WTC11 (cell line): ENCODE data around the gene KDM1A. TPM values are rescaled to one million over a fixed set of nuclear protein-coding genes. Genes with fewer than 3 reads are reported as not detected.
A peak's percentile ranks its signal among the peaks of the same experiment; 100 is the strongest.

Experiments
- ATAC-seq: fragments of 200-7000 bp; cut with Tn5 transposase; 2 replicates; pipeline ENCODE4 v1.10.0; 2021; ENCODE audit warnings: mild to moderate bottlenecking, moderate library complexity
- CTCF ChIA-PET: fragments of 300-600 bp; sonication (Branson Sonifier 250); formaldehyde crosslinking; loops from one replicate; lab custom pipeline; 2021; ENCODE audit warnings: antibody characterized with exemption; lab: Charles Lee
- POLR2A ChIA-PET: fragments of 350-600 bp; sonication (Branson Sonifier 250); formaldehyde crosslinking; loops from one replicate; lab custom pipeline; 2021; ENCODE audit warnings: antibody characterized with exemption; lab: Charles Lee
- DNase-seq: peaks from one replicate; pipeline ENCODE4 v3.0.0; 2021; ENCODE audit warnings: low spot score
- H3K27ac Mint-ChIP-seq: 2 replicates; pipeline ENCODE4 v1.8.0; 2021; ENCODE audit warnings: mixed read lengths
- H3K27me3 Mint-ChIP-seq: 2 replicates; pipeline ENCODE4 v1.8.0; 2021; ENCODE audit warnings: low read depth, mild to moderate bottlenecking, moderate library complexity, mixed read lengths
- H3K36me3 Mint-ChIP-seq: 2 replicates; pipeline ENCODE4 v1.8.0; 2021; ENCODE audit warnings: mixed read lengths
- H3K4me1 Mint-ChIP-seq: 2 replicates; pipeline ENCODE4 v1.8.0; 2022; ENCODE audit warnings: mixed read lengths
- H3K4me3 Mint-ChIP-seq: 2 replicates; pipeline ENCODE4 v1.8.0; 2021; ENCODE audit warnings: mild to moderate bottlenecking, moderate library complexity, mixed read lengths
- H3K9me3 Mint-ChIP-seq: 2 replicates; pipeline ENCODE4 v1.8.0; 2021; ENCODE audit warnings: mixed read lengths
- ATF2 ChIP-seq: sonication (generic); formaldehyde crosslinking; IDR thresholded peaks from 2 replicates; pipeline ENCODE4 v1.8.1; 2022; ENCODE audit warnings: low read depth, missing genetic modification reagents, borderline replicate concordance
- CREM ChIP-seq: sonication (generic); formaldehyde crosslinking; IDR thresholded peaks from 2 replicates; pipeline ENCODE4 v1.8.1; 2022; ENCODE audit warnings: mild to moderate bottlenecking, missing genetic modification reagents, moderate library complexity
- GRHL2 ChIP-seq: fragments of 250-450 bp; sonication (Bioruptor Pico); IDR thresholded peaks from 2 replicates; pipeline ENCODE4 v1.8.0; 2022; ENCODE audit warnings: mild to moderate bottlenecking, moderate library complexity; ENCODE audit not compliant: insufficient replicate concordance, severe bottlenecking
- GTF2I ChIP-seq: fragments of 250-450 bp; sonication (Bioruptor Pico); conservative IDR thresholded peaks from 2 replicates; pipeline ENCODE4 v1.4.0; 2021; ENCODE audit warnings: mild to moderate bottlenecking
- HMGA2 ChIP-seq: fragments of 250-450 bp; sonication (Bioruptor Pico); IDR thresholded peaks from 2 replicates; pipeline ENCODE4 v1.4.0; 2021; ENCODE audit warnings: mild to moderate bottlenecking, moderate library complexity
- IRF1 ChIP-seq: sonication (generic); formaldehyde crosslinking; IDR thresholded peaks from 2 replicates; pipeline ENCODE4 v1.8.0; 2023; ENCODE audit warnings: missing genetic modification reagents
- NFATC4 ChIP-seq: fragments of 250-450 bp; sonication (Bioruptor Pico); IDR thresholded peaks from 2 replicates; pipeline ENCODE4 v1.9.0; 2021; ENCODE audit warnings: mild to moderate bottlenecking
- NFYB ChIP-seq: sonication (generic); formaldehyde crosslinking; conservative IDR thresholded peaks from 2 replicates; pipeline ENCODE4 v1.8.0; 2022; ENCODE audit warnings: low read depth, missing genetic modification reagents
- OVOL2 ChIP-seq: fragments of 250-450 bp; sonication (Bioruptor Pico); IDR thresholded peaks from 2 replicates; pipeline ENCODE4 v1.9.0; 2021; ENCODE audit warnings: mild to moderate bottlenecking, borderline replicate concordance
- PREB ChIP-seq: sonication (generic); formaldehyde crosslinking; IDR thresholded peaks from 2 replicates; pipeline ENCODE4 v1.8.1; 2022; ENCODE audit warnings: mild to moderate bottlenecking, missing genetic modification reagents, moderate library complexity, borderline replicate concordance
- PRRX2 ChIP-seq: fragments of 250-450 bp; sonication (Bioruptor Pico); IDR thresholded peaks from 2 replicates; pipeline ENCODE4 v1.8.0; 2021; ENCODE audit warnings: mild to moderate bottlenecking
- SMAD3 ChIP-seq: sonication (generic); formaldehyde crosslinking; IDR thresholded peaks from 2 replicates; pipeline ENCODE4 v1.8.0; 2022; ENCODE audit warnings: missing genetic modification reagents, mild to moderate bottlenecking, borderline replicate concordance
- SOX15 ChIP-seq: fragments of 250-450 bp; sonication (Bioruptor Pico); IDR thresholded peaks from 2 replicates; pipeline ENCODE4 v1.9.0; 2021; ENCODE audit warnings: mild to moderate bottlenecking
- SP1 ChIP-seq: sonication (generic); formaldehyde crosslinking; conservative IDR thresholded peaks from 2 replicates; pipeline ENCODE4 v1.8.1; 2022; ENCODE audit warnings: missing genetic modification reagents
- USF2 ChIP-seq: sonication (generic); formaldehyde crosslinking; IDR thresholded peaks from 2 replicates; pipeline ENCODE4 v1.8.1; 2023; ENCODE audit warnings: mild to moderate bottlenecking, missing genetic modification reagents, moderate library complexity
- ZNF121 ChIP-seq: sonication (generic); formaldehyde crosslinking; IDR thresholded peaks from 2 replicates; pipeline ENCODE4 v1.8.0; 2023; ENCODE audit warnings: missing genetic modification reagents
- ZNF219 ChIP-seq: sonication (generic); formaldehyde crosslinking; IDR thresholded peaks from 2 replicates; pipeline ENCODE4 v1.8.0; 2023; ENCODE audit warnings: missing genetic modification reagents, mild to moderate bottlenecking, borderline replicate concordance
- ZNF232 ChIP-seq: sonication (generic); formaldehyde crosslinking; IDR thresholded peaks from 2 replicates; pipeline ENCODE4 v1.8.0; 2022; ENCODE audit warnings: mild to moderate bottlenecking, missing genetic modification reagents
- ZNF263 ChIP-seq: sonication (generic); formaldehyde crosslinking; IDR thresholded peaks from 2 replicates; pipeline ENCODE4 v1.8.1; 2022; ENCODE audit warnings: low read depth, mild to moderate bottlenecking, moderate library complexity, missing genetic modification reagents
- ZNF281 ChIP-seq: sonication (generic); formaldehyde crosslinking; IDR thresholded peaks from 2 replicates; pipeline ENCODE4 v1.8.0; 2023; ENCODE audit warnings: mild to moderate bottlenecking, missing genetic modification reagents
- total RNA-seq: library from RNA; stranded (reverse); gene quantifications from 3 replicates; pipeline ENCODE4 v1.2.3, GENCODE V29; 2021
- TF ChIP-seq, protein P1 (sequence below): sonication (generic); formaldehyde crosslinking; IDR thresholded peaks from 2 replicates; pipeline ENCODE4 v1.8.0; 2022; ENCODE audit warnings: mild to moderate bottlenecking, missing genetic modification reagents
- TF ChIP-seq, protein P2 (sequence below): sonication (generic); formaldehyde crosslinking; IDR thresholded peaks from 2 replicates; pipeline ENCODE4 v1.8.1; 2022; ENCODE audit warnings: low read depth, mild to moderate bottlenecking, moderate library complexity, missing genetic modification reagents, borderline replicate concordance
- TF ChIP-seq, protein P3 (sequence below): fragments of 250-450 bp; sonication (Bioruptor Pico); conservative IDR thresholded peaks from 2 replicates; pipeline ENCODE4 v1.9.0; 2021; ENCODE audit warnings: mild to moderate bottlenecking

Gene KDM1A
- total RNA-seq, 1 experiment from 2014 or later = 226 TPM

DNA sequence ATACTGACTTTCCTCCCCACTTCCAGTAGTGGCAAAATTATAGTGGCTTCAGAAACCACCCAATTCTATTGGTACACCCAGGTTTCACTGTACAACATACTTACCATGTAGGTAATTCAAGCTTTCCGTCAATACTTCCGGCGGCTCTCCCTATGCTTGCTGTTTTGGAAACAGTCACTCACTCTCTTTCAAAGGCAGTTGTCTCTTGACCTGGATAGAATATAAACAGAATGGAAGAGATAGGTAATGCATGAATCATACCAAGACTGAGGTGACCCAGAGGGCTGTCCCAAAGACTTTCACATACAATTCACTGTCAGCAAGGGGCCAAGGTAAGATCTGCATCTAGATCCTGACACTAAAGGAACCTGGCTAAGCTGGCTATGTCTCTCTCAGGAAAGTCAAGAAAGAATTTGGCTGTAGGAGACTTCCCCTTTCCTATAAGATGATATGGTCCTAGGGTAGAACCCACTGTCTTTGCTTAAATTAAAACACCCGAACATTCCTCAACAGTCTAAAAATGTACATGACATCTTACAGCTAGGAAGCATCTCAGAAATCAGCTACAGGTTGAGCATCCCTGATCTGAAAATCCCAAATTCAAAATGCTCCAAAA, 89.8 kb downstream of the KDM1A start (continued):
- TF ChIP-seq ZNF281 (CRISPR knock-in tag) (no peak), CREM (CRISPR knock-in tag) (no peak), NFYB (CRISPR knock-in tag) (no peak)
- TF ChIP-seq, protein P1, sequence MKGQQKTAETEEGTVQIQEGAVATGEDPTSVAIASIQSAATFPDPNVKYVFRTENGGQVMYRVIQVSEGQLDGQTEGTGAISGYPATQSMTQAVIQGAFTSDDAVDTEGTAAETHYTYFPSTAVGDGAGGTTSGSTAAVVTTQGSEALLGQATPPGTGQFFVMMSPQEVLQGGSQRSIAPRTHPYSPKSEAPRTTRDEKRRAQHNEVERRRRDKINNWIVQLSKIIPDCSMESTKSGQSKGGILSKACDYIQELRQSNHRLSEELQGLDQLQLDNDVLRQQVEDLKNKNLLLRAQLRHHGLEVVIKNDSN (CRISPR knock-in tag) = no peak
- TF ChIP-seq, all 79 proteins: peak for 0

DNA sequence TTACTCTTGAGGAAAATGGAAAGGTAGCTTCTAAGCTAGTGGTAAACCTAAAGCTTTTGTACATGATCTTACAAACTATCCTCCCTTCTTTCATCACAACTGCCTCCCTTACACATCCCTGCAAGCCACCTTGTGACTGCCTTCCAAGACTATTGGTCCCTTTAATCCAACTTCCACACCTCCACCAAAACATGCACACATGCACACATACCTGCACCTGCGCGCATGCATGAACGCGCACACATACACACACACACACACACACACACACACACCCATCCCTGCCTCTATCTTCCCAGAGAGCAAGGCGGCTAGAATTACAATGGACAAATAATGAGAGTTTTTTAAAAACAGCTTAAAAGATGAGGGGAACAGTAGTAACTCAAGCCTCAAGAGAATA, 91.1 kb downstream of the KDM1A start:
- H3K27me3 Mint-ChIP-seq = no peaks in the 10 kb centered on the region
- H3K4me3 Mint-ChIP-seq = no peak overlapping the region
- POLR2A ChIA-PET = interaction anchor here (0.6 to 1.3 kb wide), 2 partner anchors 8 to 58 kb away, joined by 4 read pairs; partner anchors contain the start of gene LUZP1
- ATAC-seq (no peak), DNase-seq (no peak)
- H3K36me3 Mint-ChIP-seq = peaks cover 21% of the 10 kb centered on the region
- peak overlapping the region; percentile 50 for H3K27ac Mint-ChIP-seq
- TF ChIP-seq GRHL2 (CRISPR knock-in tag) = no peak
- TF ChIP-seq USF2 = no peak
- TF ChIP-seq, protein P2, sequence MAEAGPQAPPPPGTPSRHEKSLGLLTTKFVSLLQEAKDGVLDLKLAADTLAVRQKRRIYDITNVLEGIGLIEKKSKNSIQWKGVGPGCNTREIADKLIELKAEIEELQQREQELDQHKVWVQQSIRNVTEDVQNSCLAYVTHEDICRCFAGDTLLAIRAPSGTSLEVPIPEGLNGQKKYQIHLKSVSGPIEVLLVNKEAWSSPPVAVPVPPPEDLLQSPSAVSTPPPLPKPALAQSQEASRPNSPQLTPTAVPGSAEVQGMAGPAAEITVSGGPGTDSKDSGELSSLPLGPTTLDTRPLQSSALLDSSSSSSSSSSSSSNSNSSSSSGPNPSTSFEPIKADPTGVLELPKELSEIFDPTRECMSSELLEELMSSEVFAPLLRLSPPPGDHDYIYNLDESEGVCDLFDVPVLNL = no peak
- TF ChIP-seq SP1 = no peak
- no peak for TF ChIP-seq ZNF121 (CRISPR knock-in tag)
- TF ChIP-seq OVOL2 (CRISPR knock-in tag) = no peak
- TF ChIP-seq SMAD3 = no peak
- no peak for TF ChIP-seq ZNF232 (CRISPR knock-in tag)
- no peak for TF ChIP-seq ZNF219
- TF ChIP-seq ATF2 = no peak
- TF ChIP-seq SOX15 (CRISPR knock-in tag) = no peak
- TF ChIP-seq, protein P3, sequence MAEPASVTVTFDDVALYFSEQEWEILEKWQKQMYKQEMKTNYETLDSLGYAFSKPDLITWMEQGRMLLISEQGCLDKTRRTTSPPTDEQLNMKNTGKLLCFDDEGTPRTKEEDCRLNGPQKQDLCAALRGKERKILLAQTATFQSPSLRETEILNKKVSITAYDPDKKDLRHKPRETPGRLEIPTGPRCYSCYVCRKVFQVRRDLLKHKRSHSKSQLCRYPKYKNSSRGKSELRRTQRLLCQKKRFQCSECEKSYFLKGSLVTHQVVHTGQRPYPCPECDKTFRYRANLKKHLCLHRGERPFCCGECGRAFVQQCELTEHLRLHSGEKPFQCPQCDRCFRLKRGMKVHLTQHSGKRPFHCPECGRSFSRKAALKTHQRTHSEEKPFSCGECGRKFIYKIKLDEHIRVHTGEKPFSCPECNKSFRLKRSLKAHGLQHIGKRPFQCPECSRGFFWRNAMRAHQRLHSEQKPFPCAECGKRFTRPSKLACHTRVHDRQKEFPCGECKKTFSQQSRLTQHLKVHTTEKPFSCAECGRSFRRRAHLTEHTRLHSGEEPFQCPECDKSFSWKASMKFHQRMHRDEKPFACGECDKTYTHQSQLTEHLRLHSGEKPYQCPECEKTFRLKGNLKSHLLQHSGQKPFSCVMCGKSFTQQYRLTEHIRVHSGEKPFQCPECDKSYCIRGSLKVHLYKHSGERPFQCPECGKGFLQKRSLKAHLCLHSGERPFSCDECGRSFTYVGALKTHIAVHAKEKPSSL (CRISPR knock-in tag) = no peak
- TF ChIP-seq PREB (CRISPR knock-in tag) = no peak
- no peak for TF ChIP-seq GTF2I
- TF ChIP-seq HMGA2 = no peak
- TF ChIP-seq ZNF263 (CRISPR knock-in tag) = no peak
- TF ChIP-seq IRF1 (CRISPR knock-in tag) = no peak
- TF ChIP-seq NFATC4 (CRISPR knock-in tag) = no peak
- TF ChIP-seq PRRX2 = no peak
- CTCF ChIA-PET = interaction anchor here (1.8 to 2.7 kb wide), 2 partner anchors 12 to 73 kb away, joined by 8 to 10 read pairs; no protein-coding TSS in a partner anchor
- no peaks in the 10 kb centered on the region for H3K9me3 Mint-ChIP-seq
- H3K4me1 Mint-ChIP-seq = peaks cover 24% of the 10 kb centered on the region
